ENCODE data around the gene RTKN. TPM values are rescaled to one million over a fixed set of nuclear protein-coding genes. Genes with fewer than 3 reads are reported as not detected.

Gene RTKN
- 24.4 TPM for polyA plus RNA-seq (2012; ENCODE audit: insufficient read length, low read depth)

- TF ChIP-seq FOXP2 (optimal IDR thresholded peaks at IDR 0.05; ENCODE audit: borderline replicate concordance, extremely low read depth, extremely low read length, insufficient read depth) = no peak
- no peak for TF ChIP-seq POLR2AphosphoS5 (IDR thresholded peaks at IDR 0.05; ENCODE audit: low read depth, low read length)
- no peak for TF ChIP-seq SIN3A (IDR thresholded peaks at IDR 0.05; ENCODE audit: borderline replicate concordance, insufficient read depth, low read length)
- TF ChIP-seq REST (IDR thresholded peaks at IDR 0.05; ENCODE audit: insufficient read depth in 1 of 2, low read depth in 2 of 2, low read length in 2 of 2) = no peak
- no peak for TF ChIP-seq TAF1 (IDR thresholded peaks at IDR 0.05; ENCODE audit: borderline replicate concordance, insufficient read depth, low read length)
Observed at GRCh38 chr2:74441690-74442482, at the start of gene RTKN. TSS of gene RTKN (minus strand) at chr2:74441937. CDS start at chr2:74441816, 121 bp downstream.

GRCh38 chr2:74489906-74490305 lies 48.2 kb upstream of the RTKN start:
- TF ChIP-seq FOXP2 (optimal IDR thresholded peaks at IDR 0.05; ENCODE audit: borderline replicate concordance, extremely low read depth, extremely low read length, insufficient read depth) (no peak), SIN3A (IDR thresholded peaks at IDR 0.05; ENCODE audit: borderline replicate concordance, insufficient read depth, low read length) (no peak), TAF1 (IDR thresholded peaks at IDR 0.05; ENCODE audit: borderline replicate concordance, insufficient read depth, low read length) (no peak), POLR2AphosphoS5 (IDR thresholded peaks at IDR 0.05; ENCODE audit: low read depth, low read length) (no peak), REST (IDR thresholded peaks at IDR 0.05; ENCODE audit: insufficient read depth in 1 of 2, low read depth in 2 of 2, low read length in 2 of 2) (no peak)

- TF ChIP-seq FOXP2 (optimal IDR thresholded peaks at IDR 0.05; ENCODE audit: borderline replicate concordance, extremely low read depth, extremely low read length, insufficient read depth) (no peak), REST (IDR thresholded peaks at IDR 0.05; ENCODE audit: insufficient read depth in 1 of 2, low read depth in 2 of 2, low read length in 2 of 2) (no peak), TAF1 (IDR thresholded peaks at IDR 0.05; ENCODE audit: borderline replicate concordance, insufficient read depth, low read length) (no peak), POLR2AphosphoS5 (IDR thresholded peaks at IDR 0.05; ENCODE audit: low read depth, low read length) (no peak), SIN3A (IDR thresholded peaks at IDR 0.05; ENCODE audit: borderline replicate concordance, insufficient read depth, low read length) (no peak)
Observed at GRCh38 chr2:74488643-74489481, 47.1 kb upstream of the RTKN start.

GRCh38 chr2:74486141-74486540 lies 44.4 kb upstream of the RTKN start:
- no peak for TF ChIP-seq POLR2AphosphoS5 (IDR thresholded peaks at IDR 0.05; ENCODE audit: low read depth, low read length)
- no peak for TF ChIP-seq TAF1 (IDR thresholded peaks at IDR 0.05; ENCODE audit: borderline replicate concordance, insufficient read depth, low read length)
- no peak for TF ChIP-seq SIN3A (IDR thresholded peaks at IDR 0.05; ENCODE audit: borderline replicate concordance, insufficient read depth, low read length)
- TF ChIP-seq FOXP2 (optimal IDR thresholded peaks at IDR 0.05; ENCODE audit: borderline replicate concordance, extremely low read depth, extremely low read length, insufficient read depth) = no peak
- no peak for TF ChIP-seq REST (IDR thresholded peaks at IDR 0.05; ENCODE audit: insufficient read depth in 1 of 2, low read depth in 2 of 2, low read length in 2 of 2)

Measured in PFSK-1 (cell line).